Measurements from ENCODE around the gene TSFM.

- no peak for TF ChIP-seq CTCF (IDR thresholded peaks at IDR 0.05; ENCODE audit: insufficient read depth, low read length)
- no peak; the same call in 1 of the 2 replicates for TF ChIP-seq POLR2AphosphoS5 (IDR thresholded peaks at IDR 0.05; ENCODE audit: low read depth)
These were observed 9.9 kb upstream of the TSFM start, which contains the start of gene EEF1AKMT3 for GRCh38 chr12:57772429-57773322.
